PC-3 (cell line): ENCODE measurements around the gene ATAD3A. TPM values are rescaled to one million over a fixed set of nuclear protein-coding genes. Genes with fewer than 3 reads are reported as not detected.
"Not testable (repeated sequence)": the region's sequence is repeated elsewhere in the genome, so short reads cannot be mapped to it uniquely, and the experiment has no call there.

Source experiments
- ATAC-seq: fragments of 200-7000 bp; cut with Tn5 transposase; 2 replicates; pipeline ENCODE4 v1.9.1; 2020; ENCODE audit warnings: mild to moderate bottlenecking, moderate library complexity
- BruUV-seq: library from RNA; stranded (reverse); fragments of 400-500 nt; replicated peaks from 2 replicates; lab custom pipeline; 2021; lab: Mats Ljungman, UMichigan
- CTCF ChIA-PET: fragments of 300-600 bp; sonication (Branson Sonifier 250); formaldehyde crosslinking; loops from one replicate; lab custom pipeline; 2022; ENCODE audit warnings: antibody characterized with exemption; lab: Charles Lee
- POLR2A ChIA-PET: fragments of 300-600 bp; sonication (Branson Sonifier 250); formaldehyde crosslinking; loops from one replicate; lab custom pipeline; 2022; ENCODE audit warnings: antibody characterized with exemption; ENCODE audit not compliant: unreplicated experiment; lab: Charles Lee
- DNase-seq: peaks from one replicate; pipeline ENCODE4 v3.0.0-alpha.2; 2015
- H2AFZ ChIP-seq: fragments of 300-600 bp; sonication (generic); 2 replicates; pipeline ENCODE4 v1.6.0; 2016; ENCODE audit warnings: antibody characterized with exemption, low read length
- H3F3A ChIP-seq: fragments of 300-600 bp; sonication (generic); one replicate; pipeline ENCODE4 v1.6.0; 2017; ENCODE audit warnings: antibody characterized with exemption, low read length, control low read depth, mild to moderate bottlenecking; ENCODE audit not compliant: unreplicated experiment
- H3K27ac ChIP-seq: fragments of 300-600 bp; sonication (generic); 2 replicates; pipeline ENCODE4 v1.5.1; 2016; ENCODE audit warnings: mild to moderate bottlenecking, low read length
- H3K27me3 ChIP-seq: fragments of 300-600 bp; sonication (generic); 2 replicates; pipeline ENCODE4 v1.6.1; 2016; ENCODE audit warnings: low read length, mixed read lengths
- H3K36me3 ChIP-seq: fragments of 300-600 bp; sonication (generic); 2 replicates; pipeline ENCODE4 v1.6.1; 2016; ENCODE audit warnings: low read depth, mixed run types, low read length, mixed read lengths
- H3K4me1 ChIP-seq: fragments of 300-600 bp; sonication (generic); 2 replicates; pipeline ENCODE4 v1.5.1; 2016; ENCODE audit warnings: low read length; ENCODE audit not compliant: insufficient read depth
- H3K4me2 ChIP-seq: fragments of 300-600 bp; sonication (generic); 2 replicates; pipeline ENCODE4 v1.6.0; 2016; ENCODE audit warnings: low read length
- H3K4me3 ChIP-seq: fragments of 300-600 bp; sonication (generic); 2 replicates; pipeline ENCODE4 v1.5.1; 2016; ENCODE audit warnings: mild to moderate bottlenecking, low read length, mixed read lengths
- H3K79me2 ChIP-seq: fragments of 300-600 bp; sonication (generic); 2 replicates; pipeline ENCODE4 v1.6.1; 2017; ENCODE audit warnings: low read length, mixed read lengths
- H3K9ac ChIP-seq: fragments of 300-600 bp; sonication (generic); 2 replicates; pipeline ENCODE4 v1.6.0; 2016; ENCODE audit warnings: mild to moderate bottlenecking, low read length
- H3K9me2 ChIP-seq: fragments of 300-600 bp; sonication (generic); replicated peaks from 2 replicates; pipeline ENCODE4 v1.6.1; 2016; ENCODE audit warnings: mixed run types, low read length, mixed read lengths
- H3K9me3 ChIP-seq: fragments of 300-600 bp; sonication (generic); 2 replicates; pipeline ENCODE4 v1.6.1; 2016; ENCODE audit warnings: low read length, mixed read lengths
- H4K20me1 ChIP-seq: fragments of 300-600 bp; sonication (generic); 2 replicates; pipeline ENCODE4 v1.6.1; 2016; ENCODE audit warnings: low read length, mixed read lengths
- CTCF ChIP-seq: fragments of 300-600 bp; sonication (generic); conservative IDR thresholded peaks from 2 replicates; pipeline ENCODE4 v1.5.1; 2017; ENCODE audit warnings: antibody characterized with exemption, low read depth, mild to moderate bottlenecking, low read length
- EZH2 ChIP-seq: fragments of 300-600 bp; sonication (generic); IDR thresholded peaks from one replicate; pipeline ENCODE4 v1.6.1; 2017; ENCODE audit warnings: antibody characterized with exemption, mild to moderate bottlenecking, low read length; ENCODE audit not compliant: unreplicated experiment
- EZH2phosphoT487 ChIP-seq: fragments of 300-600 bp; sonication (generic); IDR thresholded peaks from 2 replicates; pipeline ENCODE4 v1.6.1; 2018; ENCODE audit warnings: mild to moderate bottlenecking, antibody characterized with exemption, low read length, borderline replicate concordance
- intact Hi-C: fragments of 100-400 bp; cut with micrococcal nuclease; formaldehyde crosslinking; loops from 2 replicates; pipeline ENCODE4 v1.9.0; 2023
- total RNA-seq: library from RNA; depleted of rRNA; stranded (reverse); fragments of >200 nt; gene quantifications from 2 replicates; pipeline ENCODE4 v1.2.3, GENCODE V29; 2014

Gene ATAD3A
- total RNA-seq, 1 experiment from 2014 or later: 186 TPM

GRCh38 chr1:1557688-1558087 lies 45.7 kb downstream of the ATAD3A start:
- H3K27me3 ChIP-seq, H3K4me1 ChIP-seq, H3K4me3 ChIP-seq, BruUV-seq, H3K27ac ChIP-seq, POLR2A ChIA-PET, H3K4me2 ChIP-seq, H3K9me2 ChIP-seq, H2AFZ ChIP-seq, H3K9me3 ChIP-seq, intact Hi-C loops, H3K9ac ChIP-seq, ATAC-seq, DNase-seq, H3F3A ChIP-seq, CTCF ChIA-PET: not testable (repeated sequence)
- H4K20me1 ChIP-seq: peaks cover 26% of the 10 kb centered on the region
- H3K79me2 ChIP-seq: peaks cover 63% of the 10 kb centered on the region
- peaks cover 29% of the 10 kb centered on the region for H3K36me3 ChIP-seq

- ChIA-PET POLR2A (no interaction called here), CTCF (no interaction called here)
- Histone ChIP-seq H3K9me2 (no peaks in the 10 kb centered on the region), H3K4me1 (peaks cover 4% of the 10 kb centered on the region; the same call in 1 of the 2 replicates), H3K9ac (no peak overlapping the region), H3K27me3 (no peaks in the 10 kb centered on the region), H3K36me3 (peaks cover 38% of the 10 kb centered on the region), H3F3A (peaks cover 6% of the 10 kb centered on the region), H3K4me2 (no peak overlapping the region), H4K20me1 (peaks cover 33% of the 10 kb centered on the region), H3K27ac (no peak overlapping the region), H3K4me3 (no peak overlapping the region), H3K79me2 (peaks cover 71% of the 10 kb centered on the region), H2AFZ (no peak overlapping the region), H3K9me3 (no peaks in the 10 kb centered on the region)
- BruUV-seq: no TSS peak
- intact Hi-C loops: no loop called here
- ATAC-seq: no peak
- no peak for DNase-seq
- TF ChIP-seq CTCF (no peak), EZH2 (no peak), EZH2phosphoT487 (no peak)
Observed at GRCh38 chr1:1558591-1558990, 46.6 kb downstream of the ATAD3A start.

GRCh38 chr1:1559066-1559465 lies 47.1 kb downstream of the ATAD3A start:
- Histone ChIP-seq H3K36me3 (peaks cover 43% of the 10 kb centered on the region), H3K27me3 (no peaks in the 10 kb centered on the region), H3K79me2 (peaks cover 71% of the 10 kb centered on the region), H3K4me1 (peaks cover 4% of the 10 kb centered on the region; the same call in 1 of the 2 replicates), H3K4me2 (no peak overlapping the region), H2AFZ (no peak overlapping the region), H3K9ac (no peak overlapping the region), H3K9me3 (no peaks in the 10 kb centered on the region), H3K9me2 (no peaks in the 10 kb centered on the region), H3K27ac (no peak overlapping the region), H3K4me3 (no peak overlapping the region), H3F3A (peaks cover 6% of the 10 kb centered on the region), H4K20me1 (peaks cover 35% of the 10 kb centered on the region)
- POLR2A ChIA-PET: no interaction called here
- ATAC-seq (no peak), DNase-seq (no peak)
- intact Hi-C loops: no loop called here
- TF ChIP-seq CTCF: no peak
- no peak for TF ChIP-seq EZH2
- no peak for TF ChIP-seq EZH2phosphoT487
- BruUV-seq: no TSS peak
- CTCF ChIA-PET: no interaction called here
